GM23338 (cell line): ENCODE measurements around the gene GARIN6. TPM values are rescaled to one million over a fixed set of nuclear protein-coding genes. Genes with fewer than 3 reads are reported as not detected.

Experiments used
- ATAC-seq: fragments of 200-7000 bp; cut with Tn5 transposase; 3 replicates; pipeline ENCODE4 v1.9.1; 2020
- DNase-seq: peaks from one replicate; pipeline ENCODE4 v3.0.0-alpha.2; 2015; ENCODE audit warnings: low spot score
- H2AFZ ChIP-seq: fragments of 200-600 bp; sonication (generic); 2 replicates; pipeline ENCODE4 v1.8.0; 2016; ENCODE audit warnings: antibody characterized with exemption, mild to moderate bottlenecking, moderate library complexity
- H3F3A ChIP-seq: fragments of 200-600 bp; sonication (generic); replicated peaks from 2 replicates; pipeline ENCODE4 v1.8.0; 2017; ENCODE audit warnings: antibody characterized with exemption, mixed run types, low read depth
- H3K27ac ChIP-seq: fragments of 200-600 bp; sonication (generic); 2 replicates; pipeline ENCODE4 v1.6.1; 2016; ENCODE audit warnings: low read depth
- H3K27me3 ChIP-seq: fragments of 200-600 bp; sonication (generic); 2 replicates; pipeline ENCODE4 v1.8.0; 2016; ENCODE audit warnings: mild to moderate bottlenecking, mixed run types, moderate library complexity; ENCODE audit not compliant: insufficient read depth
- H3K36me3 ChIP-seq: fragments of 200-600 bp; sonication (generic); 2 replicates; pipeline ENCODE4 v1.8.0; 2016; ENCODE audit warnings: mild to moderate bottlenecking; ENCODE audit not compliant: insufficient read depth
- H3K4me1 ChIP-seq: fragments of 200-600 bp; sonication (generic); 2 replicates; pipeline ENCODE4 v1.8.0; 2016; ENCODE audit warnings: mild to moderate bottlenecking, moderate library complexity; ENCODE audit not compliant: insufficient read depth
- H3K4me2 ChIP-seq: fragments of 200-600 bp; sonication (generic); 2 replicates; pipeline ENCODE4 v1.7.1; 2017; ENCODE audit warnings: mixed run types
- H3K4me3 ChIP-seq: fragments of 200-600 bp; sonication (generic); 2 replicates; pipeline ENCODE4 v1.6.1; 2016; ENCODE audit warnings: mixed run types
- H3K79me2 ChIP-seq: fragments of 200-600 bp; sonication (generic); replicated peaks from 2 replicates; pipeline ENCODE4 v1.8.0; 2017; ENCODE audit warnings: mild to moderate bottlenecking; ENCODE audit not compliant: insufficient read depth
- H3K9me2 ChIP-seq: fragments of 200-600 bp; sonication (generic); 2 replicates; pipeline ENCODE4 v1.8.0; 2017; ENCODE audit not compliant: insufficient read depth
- H4K20me1 ChIP-seq: fragments of 200-600 bp; sonication (generic); replicated peaks from 2 replicates; pipeline ENCODE4 v1.8.0; 2017; ENCODE audit warnings: mild to moderate bottlenecking; ENCODE audit not compliant: insufficient read depth
- H3K27ac Mint-ChIP-seq: 2 replicates; pipeline ENCODE4 v1.8.0; 2020; ENCODE audit warnings: inconsistent platforms, mild to moderate bottlenecking, moderate library complexity, mixed read lengths
- H3K27me3 Mint-ChIP-seq: 3 replicates; pipeline ENCODE4 v1.8.0; 2022; ENCODE audit warnings: low read depth, mild to moderate bottlenecking, moderate library complexity, mixed read lengths, inconsistent platforms; ENCODE audit not compliant: insufficient read depth, poor library complexity
- H3K36me3 Mint-ChIP-seq: 3 replicates; pipeline ENCODE4 v1.8.0; 2021; ENCODE audit warnings: low read depth, mild to moderate bottlenecking, inconsistent platforms, moderate library complexity, mixed read lengths
- H3K4me1 Mint-ChIP-seq: 3 replicates; pipeline ENCODE4 v1.8.0; 2020; ENCODE audit warnings: mild to moderate bottlenecking, inconsistent platforms, mixed read lengths
- H3K4me3 Mint-ChIP-seq: 3 replicates; pipeline ENCODE4 v1.8.0; 2021; ENCODE audit warnings: moderate library complexity, mild to moderate bottlenecking, inconsistent platforms, mixed read lengths
- H3K9me3 Mint-ChIP-seq: 3 replicates; pipeline ENCODE4 v1.8.0; 2020; ENCODE audit warnings: moderate library complexity, mild to moderate bottlenecking, inconsistent platforms, mixed read lengths
- CREB1 ChIP-seq: fragments of 250-450 bp; sonication (Bioruptor Pico); IDR thresholded peaks from 2 replicates; pipeline ENCODE4 v1.5.0; 2020; ENCODE audit warnings: low read depth, mild to moderate bottlenecking, moderate library complexity
- EZH2 ChIP-seq: fragments of 200-600 bp; sonication (generic); IDR thresholded peaks from one replicate; pipeline ENCODE4 v1.8.0; 2017; ENCODE audit warnings: antibody characterized with exemption, mild to moderate bottlenecking, low read depth; ENCODE audit not compliant: unreplicated experiment
- EZH2phosphoT487 ChIP-seq: fragments of 200-600 bp; sonication (generic); IDR thresholded peaks from one replicate; pipeline ENCODE4 v1.8.1; 2018; ENCODE audit warnings: antibody characterized with exemption; ENCODE audit not compliant: unreplicated experiment
- JUNB ChIP-seq: IDR thresholded peaks from one replicate; pipeline ENCODE4 v1.6.1; 2016; ENCODE audit warnings: antibody characterized with exemption; ENCODE audit not compliant: unreplicated experiment
- NANOG ChIP-seq: IDR thresholded peaks from 2 replicates; pipeline ENCODE4 v1.6.1; 2016; ENCODE audit warnings: antibody characterized with exemption, borderline replicate concordance
- STAT1 ChIP-seq: IDR thresholded peaks from one replicate; pipeline ENCODE4 v1.6.1; 2016; ENCODE audit warnings: antibody characterized with exemption; ENCODE audit not compliant: unreplicated experiment
- ZNF114 ChIP-seq: fragments of 250-450 bp; sonication (Bioruptor Pico); IDR thresholded peaks from 2 replicates; pipeline ENCODE4 v1.5.0; 2020; ENCODE audit warnings: mild to moderate bottlenecking, moderate library complexity
- ZNF331 ChIP-seq: fragments of 250-450 bp; sonication (Bioruptor Pico); IDR thresholded peaks from 2 replicates; pipeline ENCODE4 v1.5.0; 2020; ENCODE audit warnings: low read depth, mild to moderate bottlenecking, moderate library complexity
- ZNF462 ChIP-seq: fragments of 250-450 bp; sonication (Bioruptor Pico); IDR thresholded peaks from 2 replicates; pipeline ENCODE4 v1.5.0; 2020; ENCODE audit warnings: mild to moderate bottlenecking, moderate library complexity
- polyA plus RNA-seq: library from polyadenylated mRNA; unstranded; fragments of >200 nt; fragmentation: Nextera tagmentation; extraction: Ambion mirVana; gene quantifications from 2 replicates; pipeline ENCODE4 v1.2.1, GENCODE V29; 2016
- total RNA-seq: library from RNA; depleted of rRNA; stranded (reverse); fragments of >200 nt; shearing (Covaris generic); gene quantifications from 2 replicates; pipeline ENCODE4 v1.2.3, GENCODE V29; 2014
- TF ChIP-seq, protein P1 (sequence below): IDR thresholded peaks from one replicate; pipeline ENCODE4 v1.6.1; 2018; ENCODE audit warnings: antibody characterized with exemption; ENCODE audit not compliant: unreplicated experiment
- TF ChIP-seq, protein P2 (sequence below): IDR thresholded peaks from 2 replicates; pipeline ENCODE4 v1.6.1; 2016; ENCODE audit warnings: antibody characterized with exemption

The GARIN6 gene
- total and polyA plus RNA-seq, 2 experiments from 2014 or later, result 0.44 TPM; not detected in 1

DNA sequence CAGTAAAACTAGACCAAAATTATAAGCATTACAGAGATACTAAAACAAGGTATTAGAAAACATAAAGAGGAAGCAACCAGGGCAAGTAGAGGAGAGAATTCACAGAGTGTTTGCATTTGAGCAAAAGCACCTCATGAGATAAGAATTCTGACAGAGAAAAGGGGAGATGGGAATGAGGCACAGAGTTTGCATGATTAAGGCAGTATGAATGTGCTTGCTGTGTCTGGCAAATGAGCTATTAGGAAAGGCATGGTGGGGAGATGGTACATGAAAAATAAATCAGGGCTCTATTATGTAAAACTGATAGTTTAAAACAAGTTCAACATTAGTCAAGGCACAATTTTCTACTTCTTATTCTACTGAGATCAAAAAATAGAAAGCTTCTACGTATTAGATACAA lies 23.1 kb downstream of the GARIN6 start:
- Histone ChIP-seq H3K27ac (no peak overlapping the region), H3K4me3 (no peak overlapping the region), H3F3A (no peaks in the 10 kb centered on the region), H3K4me1 (0 out of 2 replicates have a peak, but pooled peaks cover 9% of the 10 kb centered on the region), H3K36me3 (no peaks in the 10 kb centered on the region), H3K79me2 (no peaks in the 10 kb centered on the region), H3K27me3 (no peaks in the 10 kb centered on the region), H4K20me1 (no peaks in the 10 kb centered on the region), H2AFZ (no peak overlapping the region), H3K9me2 (no peaks in the 10 kb centered on the region), H3K4me2 (0 out of 2 replicates have a peak overlapping the region, but pooled peaks have one; percentile 27)
- no peak overlapping the region for H3K4me3 Mint-ChIP-seq
- peak; percentile 34 for DNase-seq
- H3K27ac Mint-ChIP-seq, result peak overlapping the region; percentile 57
- peak; percentile 41; the same call in 2 of the 3 replicates for ATAC-seq
- peaks cover 5% of the 10 kb centered on the region for H3K27me3 Mint-ChIP-seq
- peaks cover 4% of the 10 kb centered on the region; the same call in 1 of the 3 replicates for H3K36me3 Mint-ChIP-seq
- peaks cover 8% of the 10 kb centered on the region; the same call in 2 of the 3 replicates for H3K9me3 Mint-ChIP-seq
- TF ChIP-seq EZH2phosphoT487, result no peak
- TF ChIP-seq CREB1 (CRISPR knock-in tag), result no peak
- no peak for TF ChIP-seq STAT1
- TF ChIP-seq NANOG, result no peak
- TF ChIP-seq, protein P1, sequence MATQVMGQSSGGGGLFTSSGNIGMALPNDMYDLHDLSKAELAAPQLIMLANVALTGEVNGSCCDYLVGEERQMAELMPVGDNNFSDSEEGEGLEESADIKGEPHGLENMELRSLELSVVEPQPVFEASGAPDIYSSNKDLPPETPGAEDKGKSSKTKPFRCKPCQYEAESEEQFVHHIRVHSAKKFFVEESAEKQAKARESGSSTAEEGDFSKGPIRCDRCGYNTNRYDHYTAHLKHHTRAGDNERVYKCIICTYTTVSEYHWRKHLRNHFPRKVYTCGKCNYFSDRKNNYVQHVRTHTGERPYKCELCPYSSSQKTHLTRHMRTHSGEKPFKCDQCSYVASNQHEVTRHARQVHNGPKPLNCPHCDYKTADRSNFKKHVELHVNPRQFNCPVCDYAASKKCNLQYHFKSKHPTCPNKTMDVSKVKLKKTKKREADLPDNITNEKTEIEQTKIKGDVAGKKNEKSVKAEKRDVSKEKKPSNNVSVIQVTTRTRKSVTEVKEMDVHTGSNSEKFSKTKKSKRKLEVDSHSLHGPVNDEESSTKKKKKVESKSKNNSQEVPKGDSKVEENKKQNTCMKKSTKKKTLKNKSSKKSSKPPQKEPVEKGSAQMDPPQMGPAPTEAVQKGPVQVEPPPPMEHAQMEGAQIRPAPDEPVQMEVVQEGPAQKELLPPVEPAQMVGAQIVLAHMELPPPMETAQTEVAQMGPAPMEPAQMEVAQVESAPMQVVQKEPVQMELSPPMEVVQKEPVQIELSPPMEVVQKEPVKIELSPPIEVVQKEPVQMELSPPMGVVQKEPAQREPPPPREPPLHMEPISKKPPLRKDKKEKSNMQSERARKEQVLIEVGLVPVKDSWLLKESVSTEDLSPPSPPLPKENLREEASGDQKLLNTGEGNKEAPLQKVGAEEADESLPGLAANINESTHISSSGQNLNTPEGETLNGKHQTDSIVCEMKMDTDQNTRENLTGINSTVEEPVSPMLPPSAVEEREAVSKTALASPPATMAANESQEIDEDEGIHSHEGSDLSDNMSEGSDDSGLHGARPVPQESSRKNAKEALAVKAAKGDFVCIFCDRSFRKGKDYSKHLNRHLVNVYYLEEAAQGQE, result no peak
- TF ChIP-seq EZH2, result no peak
- H3K4me1 Mint-ChIP-seq, result peaks cover 19% of the 10 kb centered on the region; the same call in 2 of the 3 replicates

GRCh38 chr12:99680276-99680675 lies 32.7 kb downstream of the GARIN6 start:
- Histone ChIP-seq H3K36me3 (no peaks in the 10 kb centered on the region), H2AFZ (no peak overlapping the region), H3K4me1 (no peaks in the 10 kb centered on the region), H3F3A (no peaks in the 10 kb centered on the region), H3K27ac (no peak overlapping the region), H3K9me2 (no peaks in the 10 kb centered on the region), H3K27me3 (no peaks in the 10 kb centered on the region), H3K79me2 (no peaks in the 10 kb centered on the region), H3K4me3 (no peak overlapping the region), H4K20me1 (no peaks in the 10 kb centered on the region), H3K4me2 (no peak overlapping the region)
- H3K4me3 Mint-ChIP-seq, result no peak overlapping the region
- H3K36me3 Mint-ChIP-seq, result peaks cover 3% of the 10 kb centered on the region; the same call in 2 of the 3 replicates
- ATAC-seq (no peak), DNase-seq (no peak)
- H3K9me3 Mint-ChIP-seq, result peaks cover 3% of the 10 kb centered on the region; the same call in 2 of the 3 replicates
- H3K4me1 Mint-ChIP-seq, result no peaks in the 10 kb centered on the region
- H3K27me3 Mint-ChIP-seq, result no peaks in the 10 kb centered on the region
- H3K27ac Mint-ChIP-seq, result no peak overlapping the region
- TF ChIP-seq ZNF462 (CRISPR knock-in tag), result no peak
- TF ChIP-seq ZNF331 (CRISPR knock-in tag), result no peak
- TF ChIP-seq EZH2, result no peak
- TF ChIP-seq, protein P2, sequence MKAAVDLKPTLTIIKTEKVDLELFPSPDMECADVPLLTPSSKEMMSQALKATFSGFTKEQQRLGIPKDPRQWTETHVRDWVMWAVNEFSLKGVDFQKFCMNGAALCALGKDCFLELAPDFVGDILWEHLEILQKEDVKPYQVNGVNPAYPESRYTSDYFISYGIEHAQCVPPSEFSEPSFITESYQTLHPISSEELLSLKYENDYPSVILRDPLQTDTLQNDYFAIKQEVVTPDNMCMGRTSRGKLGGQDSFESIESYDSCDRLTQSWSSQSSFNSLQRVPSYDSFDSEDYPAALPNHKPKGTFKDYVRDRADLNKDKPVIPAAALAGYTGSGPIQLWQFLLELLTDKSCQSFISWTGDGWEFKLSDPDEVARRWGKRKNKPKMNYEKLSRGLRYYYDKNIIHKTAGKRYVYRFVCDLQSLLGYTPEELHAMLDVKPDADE, result no peak
- no peak for TF ChIP-seq JUNB
- no peak for TF ChIP-seq ZNF114 (CRISPR knock-in tag)
